GM13976 (cell line): ENCODE measurements around the gene SEC24B.
"Not testable (repeated sequence)": the region's sequence is repeated elsewhere in the genome, so short reads cannot be mapped to it uniquely, and the experiment has no call there.

ENCODE experiments used
- DNase-seq: peaks from one replicate; pipeline ENCODE4 v3.0.0; 2012; ENCODE audit warnings: low spot score
- CTCF ChIP-seq: IDR thresholded peaks from 2 replicates; pipeline ENCODE4 v1.5.1; 2012; ENCODE audit warnings: borderline replicate concordance, mild to moderate bottlenecking; ENCODE audit not compliant: insufficient read depth; ENCODE audit errors: extremely low read depth, missing control alignments, control extremely low read depth
- in situ Hi-C: fragments of 300-500 bp; cut with MboI; formaldehyde crosslinking; loops from one replicate; pipeline ENCODE4 v1.12.0; 2022; ENCODE audit warnings: low sequenced_read_pairs, mixed read lengths, inconsistent platforms; ENCODE audit not compliant: unreplicated experiment

Gene SEC24B

GRCh38 chr4:109554971-109555370 lies 121.4 kb downstream of the SEC24B start:
- no peak for DNase-seq
- in situ Hi-C loops: no loop called here

GRCh38 chr4:109557433-109557832 lies 123.8 kb downstream of the SEC24B start:
- in situ Hi-C loops: no loop called here
- DNase-seq: no peak
- TF ChIP-seq CTCF: no peak

More at GRCh38 chr4:109554971-109555370, 121.4 kb downstream of the SEC24B start:
- no peak for TF ChIP-seq CTCF

- in situ Hi-C loops, DNase-seq: not testable (repeated sequence)
Measured at GRCh38 chr4:109558095-109558494, 124.5 kb downstream of the SEC24B start.

- in situ Hi-C loops: no loop called here
- peak; percentile 42 for DNase-seq
- TF ChIP-seq CTCF: no peak
Measured at GRCh38 chr4:109559625-109559982, 126.0 kb downstream of the SEC24B start.

GRCh38 chr4:109559983-109560686 lies 126.5 kb downstream of the SEC24B start, which contains the start of gene MCUB:
Gene MCUB, plus strand, starts transcription at chr4:109560246. Its CDS starts 92 bp downstream, at chr4:109560338.
- no peak for TF ChIP-seq CTCF
- DNase-seq: peak; percentile 94
- in situ Hi-C loops: no loop called here

- DNase-seq: peak; percentile 85
- TF ChIP-seq CTCF: no peak
- in situ Hi-C loops: no loop called here
Measured at GRCh38 chr4:109560687-109561461, 127.3 kb downstream of the SEC24B start.

GRCh38 chr4:109562457-109563239 lies 129.0 kb downstream of the SEC24B start:
- in situ Hi-C loops: no loop called here
- DNase-seq: no peak
- TF ChIP-seq CTCF: no peak
